ENCODE data around the gene CAPN9.

- TF ChIP-seq CTCF (IDR thresholded peaks at IDR 0.05) (no peak), EZH2phosphoT487 (IDR thresholded peaks at IDR 0.05) (no peak)
Observed at GRCh38 chr1:230784163-230784562, 37.0 kb downstream of the CAPN9 start.

Measured in neural progenitor cell (in vitro differentiated cells).